ENCODE data around the gene VIPR2. TPM values are rescaled to one million over a fixed set of nuclear protein-coding genes. Genes with fewer than 3 reads are reported as not detected.

Gene VIPR2
- total RNA-seq, 2 experiments from 2014 or later: 0.80 to 0.99 TPM

- H3K27me3 Mint-ChIP-seq: peaks cover 4% of the 10 kb centered on the region
- DNase-seq: no peak
- no peaks in the 10 kb centered on the region for H3K36me3 Mint-ChIP-seq
- H3K9me3 Mint-ChIP-seq: no peaks in the 10 kb centered on the region
- POLR2A ChIA-PET: no interaction called here
- no peak for ATAC-seq (ENCODE audit: low read depth)
- no peak overlapping the region for H3K27ac Mint-ChIP-seq
- no peaks in the 10 kb centered on the region for H3K4me1 Mint-ChIP-seq
- H3K4me3 Mint-ChIP-seq: no peak overlapping the region
Measured at GRCh38 chr7:159036916-159037605, 107.6 kb downstream of the VIPR2 start.

- no peak for ATAC-seq (ENCODE audit: low read depth)
- POLR2A ChIA-PET: no interaction called here
- Mint-ChIP-seq H3K27me3 (peaks cover 15% of the 10 kb centered on the region), H3K36me3 (no peaks in the 10 kb centered on the region), H3K9me3 (no peaks in the 10 kb centered on the region), H3K27ac (no peak overlapping the region), H3K4me3 (no peak overlapping the region), H3K4me1 (no peaks in the 10 kb centered on the region)
- DNase-seq: no peak
Measured at GRCh38 chr7:159035571-159036073, 109.0 kb downstream of the VIPR2 start.

- no peak overlapping the region for H3K4me3 Mint-ChIP-seq
- H3K36me3 Mint-ChIP-seq: no peaks in the 10 kb centered on the region
- ATAC-seq (ENCODE audit: low read depth): no peak
- H3K27me3 Mint-ChIP-seq: peaks cover 20% of the 10 kb centered on the region
- POLR2A ChIA-PET: no interaction called here
- DNase-seq: no peak
- no peaks in the 10 kb centered on the region for H3K4me1 Mint-ChIP-seq
- no peak overlapping the region for H3K27ac Mint-ChIP-seq
- no peaks in the 10 kb centered on the region for H3K9me3 Mint-ChIP-seq
Measured at GRCh38 chr7:159034988-159035387, 109.7 kb downstream of the VIPR2 start.

GRCh38 chr7:159034394-159034793, 110.3 kb downstream of the VIPR2 start:
- H3K27me3 Mint-ChIP-seq: peaks cover 24% of the 10 kb centered on the region
- DNase-seq: no peak
- no peak for ATAC-seq (ENCODE audit: low read depth)
- no peaks in the 10 kb centered on the region for H3K36me3 Mint-ChIP-seq
- H3K4me3 Mint-ChIP-seq: no peak overlapping the region
- no peaks in the 10 kb centered on the region for H3K9me3 Mint-ChIP-seq
- POLR2A ChIA-PET: no interaction called here
- H3K27ac Mint-ChIP-seq: no peak overlapping the region
- no peaks in the 10 kb centered on the region for H3K4me1 Mint-ChIP-seq

- Mint-ChIP-seq H3K27me3 (peaks cover 24% of the 10 kb centered on the region), H3K9me3 (no peaks in the 10 kb centered on the region), H3K4me3 (no peak overlapping the region), H3K4me1 (no peaks in the 10 kb centered on the region), H3K36me3 (no peaks in the 10 kb centered on the region), H3K27ac (no peak overlapping the region)
- POLR2A ChIA-PET: no interaction called here
- peak; percentile 3 for DNase-seq
- ATAC-seq (ENCODE audit: low read depth): no peak
Measured at GRCh38 chr7:159033956-159034355, 110.7 kb downstream of the VIPR2 start.

- H3K27ac Mint-ChIP-seq: no peak overlapping the region
- DNase-seq: no peak
- POLR2A ChIA-PET: no interaction called here
- H3K27me3 Mint-ChIP-seq: peaks cover 23% of the 10 kb centered on the region
- H3K9me3 Mint-ChIP-seq: no peaks in the 10 kb centered on the region
- H3K36me3 Mint-ChIP-seq: no peaks in the 10 kb centered on the region
- no peaks in the 10 kb centered on the region for H3K4me1 Mint-ChIP-seq
- H3K4me3 Mint-ChIP-seq: no peak overlapping the region
- no peak for ATAC-seq (ENCODE audit: low read depth)
Measured at GRCh38 chr7:159033473-159033825, 111.2 kb downstream of the VIPR2 start.

- POLR2A ChIA-PET: no interaction called here
- no peaks in the 10 kb centered on the region for H3K9me3 Mint-ChIP-seq
- no peak for DNase-seq
- no peaks in the 10 kb centered on the region for H3K4me1 Mint-ChIP-seq
- ATAC-seq (ENCODE audit: low read depth): no peak
- H3K27me3 Mint-ChIP-seq: peaks cover 19% of the 10 kb centered on the region
- no peak overlapping the region for H3K27ac Mint-ChIP-seq
- no peak overlapping the region for H3K4me3 Mint-ChIP-seq
- H3K36me3 Mint-ChIP-seq: no peaks in the 10 kb centered on the region
Measured at GRCh38 chr7:159032753-159033472, 111.8 kb downstream of the VIPR2 start.

- H3K36me3 Mint-ChIP-seq: no peaks in the 10 kb centered on the region
Measured at GRCh38 chr7:159032322-159032721, 112.3 kb downstream of the VIPR2 start.

GRCh38 chr7:159031750-159032149, 112.9 kb downstream of the VIPR2 start:
- Mint-ChIP-seq H3K4me3 (no peak overlapping the region), H3K9me3 (no peaks in the 10 kb centered on the region), H3K27me3 (peaks cover 19% of the 10 kb centered on the region), H3K4me1 (no peaks in the 10 kb centered on the region), H3K27ac (no peak overlapping the region), H3K36me3 (no peaks in the 10 kb centered on the region)
- ATAC-seq (ENCODE audit: low read depth) (no peak), DNase-seq (no peak)
- POLR2A ChIA-PET: no interaction called here

More at GRCh38 chr7:159032322-159032721, 112.3 kb downstream of the VIPR2 start:
- Mint-ChIP-seq H3K4me3 (no peak overlapping the region), H3K27ac (no peak overlapping the region), H3K9me3 (no peaks in the 10 kb centered on the region), H3K4me1 (no peaks in the 10 kb centered on the region), H3K27me3 (peaks cover 19% of the 10 kb centered on the region)
- POLR2A ChIA-PET: no interaction called here
- ATAC-seq (ENCODE audit: low read depth) (no peak), DNase-seq (no peak)

GRCh38 chr7:159031135-159031701, 113.4 kb downstream of the VIPR2 start:
- no peaks in the 10 kb centered on the region for H3K4me1 Mint-ChIP-seq
- DNase-seq (peak; percentile 20), ATAC-seq (ENCODE audit: low read depth) (no peak)
- H3K27me3 Mint-ChIP-seq: peaks cover 19% of the 10 kb centered on the region
- no peaks in the 10 kb centered on the region for H3K9me3 Mint-ChIP-seq
- POLR2A ChIA-PET: no interaction called here
- H3K4me3 Mint-ChIP-seq: no peak overlapping the region
- no peak overlapping the region for H3K27ac Mint-ChIP-seq
- no peaks in the 10 kb centered on the region for H3K36me3 Mint-ChIP-seq

GRCh38 chr7:159030490-159031134, 114.1 kb downstream of the VIPR2 start:
- Mint-ChIP-seq H3K36me3 (no peaks in the 10 kb centered on the region), H3K4me3 (peak overlapping the region; percentile 28), H3K9me3 (no peaks in the 10 kb centered on the region), H3K4me1 (no peaks in the 10 kb centered on the region), H3K27me3 (peaks cover 19% of the 10 kb centered on the region), H3K27ac (no peak overlapping the region)
- DNase-seq (peak; percentile 32), ATAC-seq (ENCODE audit: low read depth) (peak; percentile 20)
- POLR2A ChIA-PET: no interaction called here

- Mint-ChIP-seq H3K4me3 (no peak overlapping the region), H3K27me3 (peaks cover 22% of the 10 kb centered on the region), H3K9me3 (no peaks in the 10 kb centered on the region), H3K36me3 (no peaks in the 10 kb centered on the region), H3K27ac (no peak overlapping the region), H3K4me1 (no peaks in the 10 kb centered on the region)
- POLR2A ChIA-PET: no interaction called here
- DNase-seq (peak; percentile 16), ATAC-seq (ENCODE audit: low read depth) (no peak)
Measured at GRCh38 chr7:159028508-159029401, 115.9 kb downstream of the VIPR2 start.

Data from activated naive CD8-positive, alpha-beta T cell treated with anti-CD3 and anti-CD28 coated beads, Interleukin-2, amount 10 ng/mL, durations not matched to agents 7 days and 5 days (primary cell).